Measurements from ENCODE around the gene SLC17A4. TPM values are rescaled to one million over a fixed set of nuclear protein-coding genes. Genes with fewer than 3 reads are reported as not detected.
"Not testable (repeated sequence)": the region's sequence is repeated elsewhere in the genome, so short reads cannot be mapped to it uniquely, and the experiment has no call there.

The SLC17A4 gene
- total RNA-seq, 1 donor = not detected

- Histone ChIP-seq H3K4me1 (ENCODE audit: insufficient read depth, low read length) (no peaks in the 10 kb centered on the region), H3K4me3 (ENCODE audit: low read length) (no peak overlapping the region), H3K27me3 (ENCODE audit: insufficient read depth, low read length) (no peaks in the 10 kb centered on the region)
Measured at GRCh38 chr6:25743868-25744267, 10.7 kb upstream of the SLC17A4 start.

GRCh38 chr6:25745836-25746235 lies 8.7 kb upstream of the SLC17A4 start:
- H3K4me3 ChIP-seq (ENCODE audit: low read length) = no peak overlapping the region
- no peaks in the 10 kb centered on the region for H3K27me3 ChIP-seq (ENCODE audit: insufficient read depth, low read length)
- no peaks in the 10 kb centered on the region for H3K4me1 ChIP-seq (ENCODE audit: insufficient read depth, low read length)
- no peaks in the 10 kb centered on the region for H3K9me3 ChIP-seq (ENCODE audit: low read depth, low read length)

More at GRCh38 chr6:25743868-25744267, 10.7 kb upstream of the SLC17A4 start:
- H3K9me3 ChIP-seq (ENCODE audit: low read depth, low read length) = no peaks in the 10 kb centered on the region

- Histone ChIP-seq H3K9me3 (ENCODE audit: low read depth, low read length) (no peaks in the 10 kb centered on the region), H3K27me3 (ENCODE audit: insufficient read depth, low read length) (no peaks in the 10 kb centered on the region), H3K4me3 (ENCODE audit: low read length) (no peak overlapping the region), H3K4me1 (ENCODE audit: insufficient read depth, low read length) (no peaks in the 10 kb centered on the region)
Measured at GRCh38 chr6:25746968-25747367, 7.6 kb upstream of the SLC17A4 start.

DNA sequence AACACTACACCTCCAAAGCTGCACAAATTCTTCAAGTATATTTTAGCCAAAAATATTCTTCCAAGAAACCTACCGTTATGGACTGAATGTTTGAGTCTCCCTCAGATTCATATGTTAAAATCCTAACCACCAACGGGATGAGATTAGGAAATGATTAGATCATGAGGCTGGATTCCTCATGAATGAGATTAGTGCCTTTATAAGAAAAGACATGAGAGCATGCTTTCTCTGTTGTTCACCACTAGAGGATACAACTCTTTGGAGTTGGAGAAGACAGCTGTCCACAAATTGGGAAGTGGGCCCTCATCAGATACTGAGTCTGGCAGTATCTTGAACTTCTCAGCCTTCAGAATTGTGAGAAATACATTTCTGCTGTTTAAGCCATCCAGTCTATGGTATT lies 7.1 kb upstream of the SLC17A4 start:
- Histone ChIP-seq H3K4me1 (ENCODE audit: insufficient read depth, low read length) (no peaks in the 10 kb centered on the region), H3K4me3 (ENCODE audit: low read length) (no peak overlapping the region), H3K27me3 (ENCODE audit: insufficient read depth, low read length) (no peaks in the 10 kb centered on the region), H3K9me3 (ENCODE audit: low read depth, low read length) (no peaks in the 10 kb centered on the region)

DNA sequence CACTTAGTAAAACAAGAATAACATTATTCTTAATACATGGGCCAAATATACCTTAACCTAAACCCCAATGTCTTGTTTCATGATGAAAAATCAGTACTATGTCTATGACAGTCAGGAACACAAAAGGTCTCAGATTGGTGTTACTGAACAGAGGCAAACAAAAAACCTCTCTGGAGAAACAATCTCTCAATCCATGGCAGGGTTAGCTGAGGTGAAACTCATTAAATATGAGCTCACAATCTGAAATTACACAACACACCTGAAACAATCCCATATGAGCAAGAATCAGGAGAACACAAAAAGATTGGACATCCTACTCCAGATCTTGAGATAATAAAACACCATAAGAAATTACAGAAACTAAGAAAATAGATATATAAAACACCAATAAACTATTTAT lies 6.5 kb upstream of the SLC17A4 start:
- Histone ChIP-seq H3K4me1 (ENCODE audit: insufficient read depth, low read length) (no peaks in the 10 kb centered on the region), H3K9me3 (ENCODE audit: low read depth, low read length) (no peaks in the 10 kb centered on the region), H3K4me3 (ENCODE audit: low read length) (no peak overlapping the region), H3K27me3 (ENCODE audit: insufficient read depth, low read length) (no peaks in the 10 kb centered on the region)

GRCh38 chr6:25748601-25749517 lies 5.7 kb upstream of the SLC17A4 start:
- H3K27me3 ChIP-seq (ENCODE audit: insufficient read depth, low read length); H3K9me3 ChIP-seq (ENCODE audit: low read depth, low read length); H3K4me1 ChIP-seq (ENCODE audit: insufficient read depth, low read length); H3K4me3 ChIP-seq (ENCODE audit: low read length): not testable (repeated sequence)

DNA sequence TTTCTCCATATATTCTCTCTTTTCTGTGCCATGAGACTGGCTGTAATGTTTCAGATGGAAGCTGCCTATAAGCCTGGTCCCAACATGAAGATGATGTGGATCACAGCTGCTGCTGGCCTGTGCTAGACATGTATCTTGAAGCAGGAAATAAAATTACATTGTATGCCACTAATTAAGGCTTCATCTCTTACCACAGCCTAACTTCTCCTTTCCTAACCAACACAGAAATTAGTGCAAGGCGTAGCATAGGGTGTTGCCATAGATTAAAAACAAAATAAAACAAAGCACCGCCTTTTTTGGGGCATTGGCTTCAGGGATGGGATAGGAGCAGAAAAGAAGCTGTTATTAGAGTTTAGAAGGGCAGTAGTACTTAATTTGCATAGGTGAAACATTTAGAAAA lies 4.7 kb upstream of the SLC17A4 start:
- H3K9me3 ChIP-seq (ENCODE audit: low read depth, low read length) = no peaks in the 10 kb centered on the region
- no peaks in the 10 kb centered on the region for H3K4me1 ChIP-seq (ENCODE audit: insufficient read depth, low read length)
- no peak overlapping the region for H3K4me3 ChIP-seq (ENCODE audit: low read length)
- H3K27me3 ChIP-seq (ENCODE audit: insufficient read depth, low read length) = no peaks in the 10 kb centered on the region

DNA sequence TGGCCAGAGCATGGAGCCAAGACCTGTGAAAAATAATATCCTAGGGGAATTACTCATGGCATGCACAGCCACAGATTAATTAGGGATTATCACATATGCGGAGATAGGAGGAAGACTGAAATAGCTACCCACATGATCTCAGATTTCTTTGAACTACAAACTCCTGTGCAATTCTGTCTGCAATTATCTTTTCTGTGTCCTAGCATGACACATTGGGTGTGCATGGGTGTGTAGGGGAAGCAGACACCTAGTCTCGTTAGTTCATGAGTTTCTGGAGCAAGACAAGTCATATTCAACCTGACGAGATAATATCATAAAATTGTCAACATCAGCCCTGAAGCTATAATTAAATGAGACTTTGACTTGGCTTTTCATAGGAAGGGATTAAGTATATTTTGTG lies 3.6 kb upstream of the SLC17A4 start:
- H3K4me1 ChIP-seq (ENCODE audit: insufficient read depth, low read length) = no peaks in the 10 kb centered on the region
- H3K9me3 ChIP-seq (ENCODE audit: low read depth, low read length) = no peaks in the 10 kb centered on the region
- H3K4me3 ChIP-seq (ENCODE audit: low read length) = no peak overlapping the region
- H3K27me3 ChIP-seq (ENCODE audit: insufficient read depth, low read length) = no peaks in the 10 kb centered on the region

GRCh38 chr6:25753079-25753478 lies 1.5 kb upstream of the SLC17A4 start:
- Histone ChIP-seq H3K27me3 (ENCODE audit: insufficient read depth, low read length) (no peaks in the 10 kb centered on the region), H3K9me3 (ENCODE audit: low read depth, low read length) (no peaks in the 10 kb centered on the region), H3K4me1 (ENCODE audit: insufficient read depth, low read length) (no peaks in the 10 kb centered on the region), H3K4me3 (ENCODE audit: low read length) (no peak overlapping the region)

DNA sequence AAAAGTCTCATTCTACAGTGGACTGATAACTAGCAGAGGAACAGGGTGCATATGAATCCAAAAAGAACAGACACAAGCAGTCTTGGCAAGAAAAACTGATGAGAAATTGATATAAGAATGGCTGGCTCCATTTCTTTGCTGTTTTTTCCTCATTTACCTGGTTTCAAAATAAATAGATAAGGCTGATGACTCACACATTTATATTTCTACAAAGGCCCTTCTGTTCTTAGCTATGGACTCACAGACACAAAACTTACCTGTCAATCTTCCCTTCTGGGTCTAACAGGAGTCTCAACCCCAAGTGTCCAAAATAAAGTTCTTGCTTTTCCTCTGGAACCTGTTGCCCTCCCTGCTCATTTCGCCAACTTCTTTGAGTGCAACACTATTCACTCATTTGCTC lies 941 bp downstream of the SLC17A4 start:
- no peaks in the 10 kb centered on the region for H3K27me3 ChIP-seq (ENCODE audit: insufficient read depth, low read length)

GRCh38 chr6:25756382-25757363 lies 2.1 kb downstream of the SLC17A4 start:
- no peak overlapping the region for H3K4me3 ChIP-seq (ENCODE audit: low read length)
- no peaks in the 10 kb centered on the region for H3K4me1 ChIP-seq (ENCODE audit: insufficient read depth, low read length)
- H3K27me3 ChIP-seq (ENCODE audit: insufficient read depth, low read length) = no peaks in the 10 kb centered on the region
- H3K9me3 ChIP-seq (ENCODE audit: low read depth, low read length) = no peaks in the 10 kb centered on the region

More for the DNA sequence above, 941 bp downstream of the SLC17A4 start:
- H3K4me1 ChIP-seq (ENCODE audit: insufficient read depth, low read length) = no peaks in the 10 kb centered on the region
- no peaks in the 10 kb centered on the region for H3K9me3 ChIP-seq (ENCODE audit: low read depth, low read length)
- no peak overlapping the region for H3K4me3 ChIP-seq (ENCODE audit: low read length)

GRCh38 chr6:25757936-25758642 lies 3.5 kb downstream of the SLC17A4 start:
- H3K27me3 ChIP-seq (ENCODE audit: insufficient read depth, low read length) = no peaks in the 10 kb centered on the region
- H3K4me3 ChIP-seq (ENCODE audit: low read length) = no peak overlapping the region
- H3K9me3 ChIP-seq (ENCODE audit: low read depth, low read length) = no peaks in the 10 kb centered on the region
- no peaks in the 10 kb centered on the region for H3K4me1 ChIP-seq (ENCODE audit: insufficient read depth, low read length)

GRCh38 chr6:25764611-25765010 lies 10.1 kb downstream of the SLC17A4 start:
- H3K4me1 ChIP-seq (ENCODE audit: insufficient read depth, low read length) = no peaks in the 10 kb centered on the region
- H3K4me3 ChIP-seq (ENCODE audit: low read length) = no peak overlapping the region
- no peaks in the 10 kb centered on the region for H3K27me3 ChIP-seq (ENCODE audit: insufficient read depth, low read length)

DNA sequence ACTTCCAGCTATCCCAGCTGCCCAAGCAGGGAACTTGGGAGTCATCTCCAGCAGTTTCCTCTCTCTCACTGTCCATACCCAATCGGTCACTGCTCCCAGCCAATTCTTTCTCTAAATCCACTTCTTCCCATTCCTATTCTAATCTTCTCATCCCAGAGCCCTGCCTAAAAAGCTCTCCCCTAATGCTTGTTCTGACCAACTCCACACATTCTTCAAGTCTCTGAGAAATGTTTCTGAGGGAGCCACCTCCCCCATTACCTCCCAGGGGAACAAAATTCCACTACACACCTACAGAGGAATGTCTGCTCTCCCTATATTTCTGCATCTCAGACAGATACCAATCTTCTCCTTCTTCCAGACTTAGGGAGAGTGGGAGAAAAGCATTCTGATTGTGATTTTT lies 14.0 kb downstream of the SLC17A4 start:
- Histone ChIP-seq H3K4me3 (ENCODE audit: low read length) (no peak overlapping the region), H3K4me1 (ENCODE audit: insufficient read depth, low read length) (no peaks in the 10 kb centered on the region), H3K27me3 (ENCODE audit: insufficient read depth, low read length) (no peaks in the 10 kb centered on the region), H3K9me3 (ENCODE audit: low read depth, low read length) (no peaks in the 10 kb centered on the region)

More at GRCh38 chr6:25764611-25765010, 10.1 kb downstream of the SLC17A4 start:
- H3K9me3 ChIP-seq (ENCODE audit: low read depth, low read length) = no peaks in the 10 kb centered on the region

GRCh38 chr6:25769983-25770382 lies 15.4 kb downstream of the SLC17A4 start:
- no peak overlapping the region for H3K4me3 ChIP-seq (ENCODE audit: low read length)
- no peaks in the 10 kb centered on the region for H3K27me3 ChIP-seq (ENCODE audit: insufficient read depth, low read length)
- H3K9me3 ChIP-seq (ENCODE audit: low read depth, low read length) = no peaks in the 10 kb centered on the region
- H3K4me1 ChIP-seq (ENCODE audit: insufficient read depth, low read length) = no peaks in the 10 kb centered on the region
